Mucosa of descending colon (tissue), 3 donors: ENCODE measurements around the gene WSCD1. TPM values are rescaled to one million over a fixed set of nuclear protein-coding genes. Genes with fewer than 3 reads are reported as not detected.

Source experiments
- ATAC-seq: fragments of 200-7000 bp; cut with Tn5 transposase; one replicate; pipeline ENCODE4 v1.9.1; 2020; ENCODE audit warnings: mild to moderate bottlenecking, moderate library complexity
- DNase-seq, 3 donors: peaks; one replicate each; pipeline ENCODE4 v3.0.0-alpha.2; 2020
- H3K36me3 ChIP-seq: fragments of 200-600 bp; one replicate; pipeline ENCODE4 v1.8.0; 2021; ENCODE audit warnings: low read depth, mild to moderate bottlenecking
- H3K4me1 ChIP-seq: fragments of 200-600 bp; one replicate; pipeline ENCODE4 v1.8.0; 2021; ENCODE audit warnings: low read depth, mild to moderate bottlenecking
- H3K4me3 ChIP-seq: fragments of 200-600 bp; one replicate; pipeline ENCODE4 v1.8.0; 2021; ENCODE audit warnings: mild to moderate bottlenecking
- H3K9me3 ChIP-seq: fragments of 200-600 bp; one replicate; pipeline ENCODE4 v1.8.0; 2021; ENCODE audit warnings: mild to moderate bottlenecking
- intact Hi-C, 2 donors: fragments of 100-400 bp; cut with DNase I in 1 of 2; cut with micrococcal nuclease in 1 of 2; formaldehyde crosslinking; loops; one replicate each; pipeline versions ENCODE4 v1.11.0 to v1.11.1; 2022; cut with DNase I, micrococcal nuclease
- total RNA-seq, 3 donors: library from RNA; stranded (reverse); fragmentation: NEBNext Ultra II Directional in 2 of 3; extraction: Animal tissue kit (Norgen Biotek cat#: 25700) in 2 of 3; gene quantifications; one replicate each; pipeline versions ENCODE4 v1.2.1 to v1.2.4, GENCODE V29; 2021 to 2023
- TF ChIP-seq, protein P1 (sequence below): fragments of 200-600 bp; IDR thresholded peaks from one replicate; pipeline ENCODE4 v1.8.0; 2022; ENCODE audit warnings: antibody characterized with exemption, mild to moderate bottlenecking
- donor health status: DM: no; HTN: no; CAD: no; lungs with moderate emphysema.
- donor health status: DM: no; HTN: no; CAD: no.
- donor health status: DM: no; HTN: yes; CAD: no.

The WSCD1 gene
- total RNA-seq, 3 donors from 2014 or later: 18.7 to 45.8 (median 18.8) TPM

DNA sequence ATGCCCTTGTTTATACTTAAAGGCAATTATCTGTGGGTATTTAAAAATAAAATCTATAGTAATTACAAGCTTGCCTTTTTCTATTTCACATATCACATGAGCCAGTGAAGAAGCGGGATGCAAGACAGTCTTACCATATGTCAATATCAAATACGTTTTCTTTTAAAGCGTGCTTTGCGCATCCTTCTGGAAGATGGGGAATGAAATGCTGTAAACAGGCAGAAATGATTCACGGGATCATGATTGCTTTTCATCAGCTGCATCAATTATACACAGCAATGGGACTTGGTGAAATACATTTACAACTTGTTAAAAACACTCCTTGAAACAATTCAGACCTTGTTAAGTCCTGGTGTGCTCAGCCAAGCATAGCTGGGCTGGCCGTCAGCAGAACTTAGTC is 72.5 kb downstream of the WSCD1 start:
- Histone ChIP-seq H3K4me1 (no peaks in the 10 kb centered on the region), H3K4me3 (no peak overlapping the region), H3K36me3 (no peaks in the 10 kb centered on the region), H3K9me3 (no peaks in the 10 kb centered on the region)
- DNase-seq (no peak), ATAC-seq (no peak)
- intact Hi-C loops: no loop called here
- TF ChIP-seq, protein P1, sequence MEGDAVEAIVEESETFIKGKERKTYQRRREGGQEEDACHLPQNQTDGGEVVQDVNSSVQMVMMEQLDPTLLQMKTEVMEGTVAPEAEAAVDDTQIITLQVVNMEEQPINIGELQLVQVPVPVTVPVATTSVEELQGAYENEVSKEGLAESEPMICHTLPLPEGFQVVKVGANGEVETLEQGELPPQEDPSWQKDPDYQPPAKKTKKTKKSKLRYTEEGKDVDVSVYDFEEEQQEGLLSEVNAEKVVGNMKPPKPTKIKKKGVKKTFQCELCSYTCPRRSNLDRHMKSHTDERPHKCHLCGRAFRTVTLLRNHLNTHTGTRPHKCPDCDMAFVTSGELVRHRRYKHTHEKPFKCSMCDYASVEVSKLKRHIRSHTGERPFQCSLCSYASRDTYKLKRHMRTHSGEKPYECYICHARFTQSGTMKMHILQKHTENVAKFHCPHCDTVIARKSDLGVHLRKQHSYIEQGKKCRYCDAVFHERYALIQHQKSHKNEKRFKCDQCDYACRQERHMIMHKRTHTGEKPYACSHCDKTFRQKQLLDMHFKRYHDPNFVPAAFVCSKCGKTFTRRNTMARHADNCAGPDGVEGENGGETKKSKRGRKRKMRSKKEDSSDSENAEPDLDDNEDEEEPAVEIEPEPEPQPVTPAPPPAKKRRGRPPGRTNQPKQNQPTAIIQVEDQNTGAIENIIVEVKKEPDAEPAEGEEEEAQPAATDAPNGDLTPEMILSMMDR: no peak

DNA sequence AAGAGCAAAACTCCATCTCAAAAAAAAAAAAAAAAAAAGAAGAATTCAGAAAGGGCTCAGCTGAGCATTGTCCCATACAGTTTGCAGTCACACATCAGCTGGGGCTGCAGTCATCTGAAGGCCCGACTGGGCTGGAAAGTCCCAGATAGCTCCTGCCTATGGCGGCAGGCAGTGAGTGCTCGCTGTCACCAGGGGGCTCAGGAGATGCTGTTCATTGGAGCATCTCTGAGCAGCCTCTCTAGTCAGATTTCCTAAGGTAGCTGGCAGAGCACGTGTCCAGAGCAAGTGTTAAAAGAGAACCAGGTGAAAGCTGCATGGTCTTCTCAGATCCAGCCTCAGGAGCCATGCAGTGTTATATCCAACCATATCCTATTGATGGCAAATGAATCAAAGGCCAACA is 75.8 kb downstream of the WSCD1 start:
- intact Hi-C loops: no loop called here
- Histone ChIP-seq H3K4me1 (no peaks in the 10 kb centered on the region), H3K36me3 (no peaks in the 10 kb centered on the region), H3K4me3 (no peak overlapping the region), H3K9me3 (no peaks in the 10 kb centered on the region)
- ATAC-seq: no peak
- DNase-seq: no peak
- TF ChIP-seq, protein P1: no peak

- Histone ChIP-seq H3K36me3 (no peaks in the 10 kb centered on the region), H3K4me3 (no peak overlapping the region), H3K4me1 (no peaks in the 10 kb centered on the region), H3K9me3 (no peaks in the 10 kb centered on the region)
- ATAC-seq: no peak
- no peak for DNase-seq
- TF ChIP-seq, protein P1: no peak
- intact Hi-C loops: no loop called here
These were observed 76.9 kb downstream of the WSCD1 start for GRCh38 chr17:6147042-6147441.

GRCh38 chr17:6153375-6153774 is 83.2 kb downstream of the WSCD1 start:
- H3K4me1 ChIP-seq: no peaks in the 10 kb centered on the region
- intact Hi-C loops: no loop called here
- DNase-seq (no peak), ATAC-seq (no peak)
- H3K9me3 ChIP-seq: no peaks in the 10 kb centered on the region
- TF ChIP-seq, protein P1: no peak
- H3K36me3 ChIP-seq: no peaks in the 10 kb centered on the region
- H3K4me3 ChIP-seq: no peak overlapping the region

DNA sequence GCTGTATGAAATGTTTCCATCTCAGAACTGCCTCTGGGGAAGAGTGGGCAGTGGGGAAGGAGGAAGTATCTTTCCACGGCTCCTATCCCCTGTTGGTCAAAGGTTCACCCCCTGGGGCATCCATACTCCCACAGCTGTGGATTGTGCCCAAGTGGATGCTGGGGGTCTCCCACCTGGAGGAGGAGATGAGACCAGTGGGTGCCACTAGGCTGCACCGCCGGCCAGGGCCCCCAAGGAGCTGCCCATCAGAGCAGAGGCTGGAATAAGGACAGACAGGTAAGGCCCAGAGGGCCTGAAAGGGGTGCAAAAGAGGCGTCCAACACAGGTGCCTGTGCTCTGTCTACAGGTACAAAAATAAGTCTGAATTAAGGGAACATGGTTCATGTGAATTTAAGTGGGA is 87.5 kb downstream of the WSCD1 start:
- intact Hi-C loops: no loop called here
- H3K36me3 ChIP-seq: no peaks in the 10 kb centered on the region
- TF ChIP-seq, protein P1: no peak

DNA sequence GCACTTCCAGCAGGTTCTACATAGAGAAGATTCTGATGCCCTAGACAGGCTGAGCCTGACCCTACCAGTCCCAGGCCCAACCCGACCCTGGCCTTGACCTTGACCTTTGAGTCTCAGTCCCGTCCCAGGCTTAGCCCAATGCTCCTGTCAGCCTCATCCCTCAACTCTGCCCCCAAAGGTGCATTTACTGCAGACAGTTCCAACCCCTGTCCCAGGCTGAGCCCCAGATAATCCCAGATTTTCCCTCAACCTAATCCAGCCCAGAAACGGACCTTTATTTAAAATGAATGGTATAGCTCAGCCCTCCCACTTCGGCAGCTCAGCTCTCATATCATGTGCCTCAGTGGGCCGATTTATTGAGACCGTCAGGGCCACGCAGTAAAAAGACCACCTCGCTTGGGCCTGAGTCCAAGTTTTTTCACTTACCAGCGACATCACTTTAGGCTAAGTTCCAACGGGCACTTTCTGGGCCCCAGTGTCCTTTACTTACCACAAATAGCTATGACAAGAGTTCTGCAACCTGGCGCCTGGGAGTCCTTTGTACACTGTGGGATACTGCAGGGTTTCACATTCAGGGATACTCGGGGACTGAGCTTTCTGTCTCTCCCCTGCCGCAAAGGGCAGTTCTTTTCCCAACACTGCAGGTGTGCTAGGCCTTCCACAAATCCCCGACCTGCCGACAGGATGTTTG is 89.5 kb downstream of the WSCD1 start:
- Histone ChIP-seq H3K9me3 (no peaks in the 10 kb centered on the region), H3K36me3 (no peaks in the 10 kb centered on the region), H3K4me1 (no peaks in the 10 kb centered on the region), H3K4me3 (no peak overlapping the region)
- TF ChIP-seq, protein P1: no peak
- intact Hi-C loops: no loop called here
- ATAC-seq: no peak
- DNase-seq: no peak

More for the DNA sequence above, 87.5 kb downstream of the WSCD1 start:
- DNase-seq: no peak
- no peak for ATAC-seq
- H3K4me1 ChIP-seq: no peaks in the 10 kb centered on the region
- H3K4me3 ChIP-seq: no peak overlapping the region
- H3K9me3 ChIP-seq: no peaks in the 10 kb centered on the region
